Tibial artery (tissue), 4 donors: ENCODE results near the gene IRX6.

ENCODE experiments used
- DNase-seq, 2 donors: peaks; one replicate each; pipeline ENCODE4 v3.0.0-alpha.2; 2019
- H3K27ac ChIP-seq, 2 donors: fragments of 200-600 bp; sonication (generic) in 1 of 2; 1 replicate in 1 of 2; 2 replicates in 1 of 2; pipeline ENCODE4 v1.5.1; 2018 to 2019; ENCODE audit warnings: mild to moderate bottlenecking in 1 of 2
- H3K27me3 ChIP-seq, 2 donors: fragments of 200-600 bp; sonication (generic) in 1 of 2; one replicate each; pipeline versions ENCODE4 v1.5.1 to v1.6.0; 2016 to 2019
- H3K36me3 ChIP-seq, 3 donors: fragments of 200-600 bp; sonication (generic) in 2 of 3; one replicate each; pipeline ENCODE4 v1.5.1; 2016 to 2019; ENCODE audit warnings: mild to moderate bottlenecking in 2 of 3
- H3K4me1 ChIP-seq, 4 donors: fragments of 200-600 bp; sonication (generic) in 2 of 4; 1 replicate in 3 of 4; 2 replicates in 1 of 4; pipeline ENCODE4 v1.5.1; 2016 to 2019
- H3K4me3 ChIP-seq, 2 donors: fragments of 200-600 bp; sonication (generic) in 1 of 2; 1 replicate in 1 of 2; 2 replicates in 1 of 2; pipeline ENCODE4 v1.5.1; 2018 to 2019; ENCODE audit warnings: mild to moderate bottlenecking in 2 of 2
- H3K9me3 ChIP-seq, 3 donors: fragments of 200-600 bp; sonication (generic) in 1 of 3; one replicate each; pipeline ENCODE4 v1.5.1; 2016 to 2019
- intact Hi-C: fragments of 100-400 bp; cut with DNase I; formaldehyde crosslinking; loops from one replicate; pipeline ENCODE4 v1.15.0; 2023; ENCODE audit warnings: low total_unique reads
- TF ChIP-seq, protein P1 (sequence below), 2 experiments: fragments of 200-600 bp in 1 of 2; fragments of 450-650 bp in 1 of 2; IDR thresholded peaks; one replicate each; pipeline ENCODE4 v1.5.1; 2017 to 2019; ENCODE audit warnings: antibody characterized with exemption in 2 of 2, mild to moderate bottlenecking in 1 of 2, moderate library complexity in 1 of 2

The IRX6 gene

DNA sequence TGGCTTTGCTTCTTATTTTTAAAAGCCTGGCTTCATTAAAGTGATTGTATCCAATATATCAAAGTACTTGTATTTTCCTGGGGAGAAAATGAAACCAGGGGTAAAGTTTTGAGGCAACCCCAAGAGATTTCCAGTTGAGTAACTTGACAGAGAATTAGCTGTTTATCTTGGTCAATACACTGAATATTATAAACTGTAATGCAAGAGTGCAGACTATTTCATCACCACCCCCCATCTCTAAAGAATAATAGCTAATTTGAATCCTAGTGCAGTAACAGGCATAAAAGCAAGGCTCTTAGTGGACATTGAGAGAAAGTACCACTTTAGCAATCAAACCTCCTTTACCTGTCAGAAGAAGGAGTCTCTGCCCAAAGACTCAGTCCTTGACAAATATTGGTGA is 27.0 kb downstream of the IRX6 start:
- Histone ChIP-seq H3K27ac (no peak overlapping the region), H3K36me3 (no peaks in the 10 kb centered on the region), H3K27me3 (peaks cover 0 to 2% of the 10 kb centered on the region in 2 donors), H3K4me1 (no peaks in the 10 kb centered on the region), H3K4me3 (no peak overlapping the region), H3K9me3 (no peaks in the 10 kb centered on the region)
- no peak for DNase-seq
- intact Hi-C loops = no loop called here
- TF ChIP-seq, protein P1, sequence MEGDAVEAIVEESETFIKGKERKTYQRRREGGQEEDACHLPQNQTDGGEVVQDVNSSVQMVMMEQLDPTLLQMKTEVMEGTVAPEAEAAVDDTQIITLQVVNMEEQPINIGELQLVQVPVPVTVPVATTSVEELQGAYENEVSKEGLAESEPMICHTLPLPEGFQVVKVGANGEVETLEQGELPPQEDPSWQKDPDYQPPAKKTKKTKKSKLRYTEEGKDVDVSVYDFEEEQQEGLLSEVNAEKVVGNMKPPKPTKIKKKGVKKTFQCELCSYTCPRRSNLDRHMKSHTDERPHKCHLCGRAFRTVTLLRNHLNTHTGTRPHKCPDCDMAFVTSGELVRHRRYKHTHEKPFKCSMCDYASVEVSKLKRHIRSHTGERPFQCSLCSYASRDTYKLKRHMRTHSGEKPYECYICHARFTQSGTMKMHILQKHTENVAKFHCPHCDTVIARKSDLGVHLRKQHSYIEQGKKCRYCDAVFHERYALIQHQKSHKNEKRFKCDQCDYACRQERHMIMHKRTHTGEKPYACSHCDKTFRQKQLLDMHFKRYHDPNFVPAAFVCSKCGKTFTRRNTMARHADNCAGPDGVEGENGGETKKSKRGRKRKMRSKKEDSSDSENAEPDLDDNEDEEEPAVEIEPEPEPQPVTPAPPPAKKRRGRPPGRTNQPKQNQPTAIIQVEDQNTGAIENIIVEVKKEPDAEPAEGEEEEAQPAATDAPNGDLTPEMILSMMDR (IDR thresholded peaks at IDR 0.05) = no peak

DNA sequence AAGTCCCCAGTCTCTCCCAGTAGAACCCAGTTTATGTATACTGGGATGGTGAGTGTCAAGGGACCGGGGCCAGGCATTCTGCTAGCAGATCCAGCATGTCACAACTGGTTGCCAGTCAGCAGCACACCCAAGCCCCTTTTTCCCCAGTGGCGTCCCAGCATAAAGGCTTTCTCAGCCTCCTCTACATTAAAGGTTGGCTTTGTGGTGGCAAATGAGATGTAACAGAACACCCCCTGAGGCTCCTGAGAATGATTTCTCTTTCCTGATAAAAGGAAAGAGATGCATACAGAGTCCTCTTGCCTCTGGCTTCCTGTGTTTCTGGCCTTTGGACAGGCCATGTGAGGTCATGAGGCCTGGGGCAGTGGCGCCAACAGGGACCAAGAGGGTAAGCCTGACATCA is 27.9 kb downstream of the IRX6 start:
- no peaks in the 10 kb centered on the region for H3K4me1 ChIP-seq
- intact Hi-C loops = no loop called here

GRCh38 chr16:55357241-55357640 is 33.2 kb downstream of the IRX6 start:
- intact Hi-C loops = no loop called here
- TF ChIP-seq, protein P1 (IDR thresholded peaks at IDR 0.05) = no peak
- no peak for DNase-seq

More for the DNA sequence above, 27.9 kb downstream of the IRX6 start:
- peaks cover 0 to 2% of the 10 kb centered on the region in 2 donors for H3K27me3 ChIP-seq
- no peak overlapping the region for H3K4me3 ChIP-seq
- no peaks in the 10 kb centered on the region for H3K36me3 ChIP-seq
- DNase-seq = no peak
- H3K27ac ChIP-seq = no peak overlapping the region
- TF ChIP-seq, protein P1 (IDR thresholded peaks at IDR 0.05) = no peak
- no peaks in the 10 kb centered on the region for H3K9me3 ChIP-seq

GRCh38 chr16:55359946-55360345 is 35.9 kb downstream of the IRX6 start:
- H3K9me3 ChIP-seq = no peaks in the 10 kb centered on the region

More at GRCh38 chr16:55357241-55357640, 33.2 kb downstream of the IRX6 start:
- no peak overlapping the region for H3K4me3 ChIP-seq
- H3K9me3 ChIP-seq = no peaks in the 10 kb centered on the region
- H3K4me1 ChIP-seq = no peaks in the 10 kb centered on the region
- H3K36me3 ChIP-seq = no peaks in the 10 kb centered on the region
- H3K27me3 ChIP-seq = no peaks in the 10 kb centered on the region
- H3K27ac ChIP-seq = no peak overlapping the region

GRCh38 chr16:55364811-55365210 is 40.8 kb downstream of the IRX6 start:
- H3K4me3 ChIP-seq = no peak overlapping the region
- no peak overlapping the region for H3K27ac ChIP-seq
- intact Hi-C loops = no loop called here
- no peak for DNase-seq
- TF ChIP-seq, protein P1 (IDR thresholded peaks at IDR 0.05) = no peak
- H3K4me1 ChIP-seq = peaks cover 0 to 35% (median 15%) of the 10 kb centered on the region in 4 donors
- no peaks in the 10 kb centered on the region for H3K36me3 ChIP-seq
- no peaks in the 10 kb centered on the region for H3K27me3 ChIP-seq
- H3K9me3 ChIP-seq = no peaks in the 10 kb centered on the region

More at GRCh38 chr16:55359946-55360345, 35.9 kb downstream of the IRX6 start:
- H3K27me3 ChIP-seq = no peaks in the 10 kb centered on the region
- H3K4me1 ChIP-seq = no peaks in the 10 kb centered on the region
- H3K27ac ChIP-seq = no peak overlapping the region
- no peak for DNase-seq
- intact Hi-C loops = no loop called here
- H3K36me3 ChIP-seq = no peaks in the 10 kb centered on the region
- TF ChIP-seq, protein P1 (IDR thresholded peaks at IDR 0.05) = no peak
- H3K4me3 ChIP-seq = no peak overlapping the region

- intact Hi-C loops = no loop called here
- Histone ChIP-seq H3K4me3 (no peak overlapping the region), H3K4me1 (peaks cover 0 to 49% (median 20%) of the 10 kb centered on the region in 4 donors), H3K27ac (peak overlapping the region; percentile 30 to 45), H3K27me3 (no peaks in the 10 kb centered on the region), H3K9me3 (no peaks in the 10 kb centered on the region), H3K36me3 (no peaks in the 10 kb centered on the region)
- no peak for DNase-seq
- TF ChIP-seq, protein P1 (IDR thresholded peaks at IDR 0.05) = no peak
Observed at GRCh38 chr16:55367301-55367811, 43.4 kb downstream of the IRX6 start.
